Skin epidermis (tissue), 12 donors: Measurements from ENCODE around the gene KRT5.

ENCODE experiments used
- H3K27ac ChIP-seq, 21 experiments: fragments of 200-600 bp; sonication (generic) in 11 of 21; one replicate each; pipeline ENCODE4 v1.5.0; 2020; ENCODE audit warnings: mild to moderate bottlenecking in 3 of 21, inconsistent platforms in 2 of 21, moderate library complexity in 2 of 21
- H3K4me3 ChIP-seq, 7 experiments: fragments of 200-600 bp; sonication (generic) in 2 of 7; one replicate each; pipeline ENCODE4 v1.5.0; 2020; ENCODE audit warnings: inconsistent platforms in 2 of 7, mild to moderate bottlenecking in 2 of 7, moderate library complexity in 1 of 7

KRT5 gene

GRCh38 chr12:52539083-52539820, 19.1 kb upstream of the KRT5 start:
- Histone ChIP-seq H3K27ac (peak overlapping the region in 14 of 21 experiments; percentile 21 to 76 (median 54)), H3K4me3 (no peak overlapping the region)

DNA sequence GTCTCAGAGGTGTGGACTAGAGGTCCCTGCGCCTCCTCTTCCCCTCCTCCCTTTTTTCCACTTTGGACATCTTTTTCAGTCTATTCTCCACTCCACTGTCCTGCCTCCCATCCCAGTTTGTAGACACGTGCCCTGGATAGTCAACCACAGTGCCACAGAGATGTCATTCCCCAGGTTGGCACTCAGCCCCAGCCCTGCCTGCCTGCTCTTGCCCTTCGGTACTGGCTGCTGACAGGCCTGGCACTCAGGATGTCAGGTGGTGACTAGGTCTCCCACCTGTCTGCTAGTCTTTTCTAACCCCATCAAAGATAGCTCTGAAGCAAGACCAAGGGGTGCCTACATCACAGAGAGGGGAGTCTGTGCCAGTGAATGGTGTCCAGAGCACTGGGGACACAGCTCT, 16.9 kb upstream of the KRT5 start:
- H3K27ac ChIP-seq: no peak overlapping the region
- H3K4me3 ChIP-seq: no peak overlapping the region

DNA sequence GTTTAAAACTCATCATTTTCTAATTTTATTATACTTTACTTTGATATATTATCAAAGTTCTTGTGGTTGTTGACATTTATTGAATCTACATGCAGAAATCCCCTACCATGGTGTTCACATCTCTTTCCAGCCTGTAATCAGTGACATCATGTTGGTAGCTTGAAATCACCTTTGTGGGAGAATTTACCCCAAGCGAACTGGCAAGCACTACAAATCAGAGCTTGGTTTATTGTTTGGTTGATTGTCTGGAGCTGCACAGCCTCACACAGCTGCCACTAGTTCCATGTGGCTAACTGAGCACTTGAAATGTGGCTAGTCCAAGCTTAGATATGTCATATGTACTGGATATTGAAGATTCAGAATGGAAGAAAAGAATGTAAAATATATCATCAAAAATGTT, 15.4 kb upstream of the KRT5 start:
- H3K4me3 ChIP-seq: no peak overlapping the region

DNA sequence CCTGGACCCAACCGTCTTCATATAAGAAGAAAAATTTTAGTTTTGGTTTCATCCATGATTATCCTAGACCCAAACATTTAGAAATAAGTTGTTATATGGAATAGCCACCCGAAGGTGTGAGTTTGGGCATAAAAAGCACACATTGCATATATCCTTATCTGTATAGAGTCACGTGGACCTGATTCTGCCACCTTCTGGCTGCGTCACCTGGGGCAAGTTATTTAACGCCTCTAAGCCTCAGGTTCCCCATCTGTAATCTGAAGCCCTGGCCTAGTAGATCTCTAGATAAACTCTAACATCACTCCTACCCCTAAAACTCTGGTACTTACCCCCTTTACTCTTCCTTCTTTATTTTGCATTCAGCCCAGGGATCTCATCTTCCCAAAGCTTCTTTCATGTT, 14.3 kb upstream of the KRT5 start:
- H3K27ac ChIP-seq: peak overlapping the region in 1 of 21 experiments; percentile 74
- H3K4me3 ChIP-seq: no peak overlapping the region

More for the DNA sequence above, 15.4 kb upstream of the KRT5 start:
- H3K27ac ChIP-seq: no peak overlapping the region

DNA sequence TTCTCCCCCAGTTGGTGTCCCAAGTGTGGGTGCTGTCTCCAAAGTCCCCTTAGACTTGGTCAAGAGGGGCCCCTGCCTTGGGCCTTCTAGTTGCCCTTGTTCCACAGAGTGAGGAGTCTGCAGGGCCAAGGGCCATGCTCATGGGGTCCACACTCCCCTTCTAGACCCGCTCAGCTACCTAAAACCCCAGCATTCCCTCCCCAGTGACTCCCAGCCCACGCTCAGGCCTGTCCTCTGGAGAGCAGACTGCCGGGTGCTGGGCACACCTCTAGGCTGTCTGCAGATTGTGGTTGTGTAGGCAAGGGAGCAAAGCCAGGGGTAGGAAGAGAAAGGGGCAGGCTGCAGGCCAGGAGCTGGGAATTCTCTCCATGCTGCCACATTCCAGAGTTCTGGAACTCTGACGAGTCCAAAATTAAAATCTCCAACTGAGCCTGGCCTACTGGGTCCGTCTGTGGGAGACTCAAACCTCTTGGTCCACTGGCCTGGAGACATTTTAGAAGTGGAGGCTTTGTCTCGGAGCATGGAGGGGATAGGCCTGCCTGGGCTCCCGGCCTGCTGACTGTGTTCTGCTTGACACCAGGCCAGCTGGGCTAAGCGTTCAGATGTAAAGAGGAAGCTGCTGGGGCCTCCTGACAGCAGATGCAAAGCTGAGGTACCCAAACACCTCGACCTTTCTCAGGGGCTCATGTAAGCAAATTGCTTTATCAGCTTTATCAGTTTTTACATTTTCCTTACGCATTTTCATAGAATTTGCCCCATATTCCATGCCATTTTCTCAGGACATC, 13.7 kb upstream of the KRT5 start:
- Histone ChIP-seq H3K27ac (peak overlapping the region in 8 of 21 experiments; percentile 1 to 74 (median 40)), H3K4me3 (no peak overlapping the region)

GRCh38 chr12:52532636-52533035, 12.4 kb upstream of the KRT5 start:
- Histone ChIP-seq H3K4me3 (no peak overlapping the region), H3K27ac (no peak overlapping the region)

DNA sequence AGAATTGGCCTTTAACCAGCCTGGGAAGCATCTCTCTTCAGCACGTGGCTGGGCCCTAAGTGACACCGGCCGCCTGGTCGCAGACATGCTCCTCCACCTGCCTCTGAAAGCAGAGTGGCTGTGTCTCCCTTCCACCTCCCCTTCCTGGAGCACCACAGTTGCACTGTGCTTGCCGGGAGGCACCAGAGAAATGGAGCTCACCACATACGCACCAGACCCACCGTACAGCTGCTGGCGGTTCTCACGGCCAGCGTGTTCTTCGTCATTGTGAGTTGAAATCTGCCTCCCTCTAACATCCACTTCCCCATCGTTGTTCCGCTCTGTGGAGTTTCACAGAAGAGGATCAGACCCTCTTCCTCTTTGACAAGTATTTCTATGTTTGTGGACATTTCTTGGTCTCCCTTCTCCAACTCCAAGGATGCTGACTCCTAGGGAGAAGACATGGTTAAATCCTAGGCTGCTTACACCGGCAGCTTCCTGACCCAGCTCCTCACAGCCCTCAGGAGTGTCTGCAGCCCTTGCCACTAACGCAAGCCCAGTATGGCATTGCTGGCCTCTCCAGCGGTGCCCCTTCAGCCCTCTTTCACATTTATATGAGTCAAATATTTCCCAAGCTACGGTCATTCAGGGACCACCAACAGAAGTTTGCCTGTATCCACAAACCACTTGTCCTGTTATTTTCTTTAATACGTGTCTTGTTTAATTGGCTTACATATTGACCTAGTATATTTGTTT, 11.5 kb upstream of the KRT5 start:
- Histone ChIP-seq H3K4me3 (no peak overlapping the region), H3K27ac (peak overlapping the region in 1 of 21 experiments; percentile 17)

GRCh38 chr12:52530905-52531304, 10.7 kb upstream of the KRT5 start:
- H3K27ac ChIP-seq: peak overlapping the region in 1 of 21 experiments; percentile 17
- no peak overlapping the region for H3K4me3 ChIP-seq

DNA sequence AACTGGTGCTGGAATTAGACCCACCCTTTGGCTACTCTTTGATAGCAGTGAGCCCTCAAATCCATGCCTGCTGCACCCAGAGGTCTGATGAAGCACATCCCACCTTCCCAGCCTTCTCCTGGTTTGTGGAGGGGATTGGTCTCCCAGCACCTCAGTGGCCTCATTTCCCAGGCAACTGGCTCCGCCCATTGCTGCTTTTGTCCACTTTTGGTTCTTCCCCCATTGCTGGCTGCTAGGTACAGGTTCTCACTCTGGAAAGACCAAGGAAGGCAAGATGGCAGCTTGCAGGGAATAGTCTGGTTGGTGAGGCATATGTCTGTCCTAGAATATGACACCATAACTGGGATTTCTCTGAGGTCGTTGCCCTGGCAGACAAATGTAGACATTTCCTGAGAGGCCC, 10.2 kb upstream of the KRT5 start:
- Histone ChIP-seq H3K27ac (no peak overlapping the region), H3K4me3 (no peak overlapping the region)

- H3K4me3 ChIP-seq: no peak overlapping the region
- no peak overlapping the region for H3K27ac ChIP-seq
These were observed 9.7 kb upstream of the KRT5 start for GRCh38 chr12:52529846-52530245.

- H3K27ac ChIP-seq: no peak overlapping the region
These were observed 9.2 kb upstream of the KRT5 start for GRCh38 chr12:52529417-52529816.

DNA sequence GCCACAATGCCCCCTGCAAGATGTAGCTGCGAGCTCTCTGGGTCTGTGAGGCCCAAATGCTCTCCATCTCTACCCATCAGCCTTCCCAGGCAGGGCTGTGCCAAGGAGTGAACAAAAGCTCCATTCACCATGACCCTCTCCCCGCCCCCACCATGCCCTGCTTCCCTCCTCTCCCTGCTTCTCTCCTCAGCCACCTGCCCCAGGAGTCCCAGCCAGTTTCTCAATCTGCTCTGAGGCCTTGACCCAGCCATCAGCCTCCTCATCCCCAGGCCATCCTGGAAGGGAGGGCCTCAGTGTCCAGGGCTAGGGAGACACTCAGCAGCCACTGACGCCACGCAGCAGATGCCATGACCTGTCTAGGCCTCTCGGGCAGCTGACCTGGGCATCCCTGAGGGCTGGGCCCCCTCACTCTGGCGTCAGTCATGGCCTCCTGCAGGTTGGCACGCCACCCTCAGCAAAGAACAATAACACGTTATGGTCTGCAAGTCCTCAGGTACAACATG, 8.5 kb upstream of the KRT5 start:
- Histone ChIP-seq H3K4me3 (no peak overlapping the region), H3K27ac (peak overlapping the region in 1 of 21 experiments; percentile 7)

More at GRCh38 chr12:52529417-52529816, 9.2 kb upstream of the KRT5 start:
- H3K4me3 ChIP-seq: no peak overlapping the region

- Histone ChIP-seq H3K27ac (peak overlapping the region in 1 of 21 experiments; percentile 92), H3K4me3 (no peak overlapping the region)
These were observed 7.1 kb upstream of the KRT5 start for GRCh38 chr12:52527121-52527800.

DNA sequence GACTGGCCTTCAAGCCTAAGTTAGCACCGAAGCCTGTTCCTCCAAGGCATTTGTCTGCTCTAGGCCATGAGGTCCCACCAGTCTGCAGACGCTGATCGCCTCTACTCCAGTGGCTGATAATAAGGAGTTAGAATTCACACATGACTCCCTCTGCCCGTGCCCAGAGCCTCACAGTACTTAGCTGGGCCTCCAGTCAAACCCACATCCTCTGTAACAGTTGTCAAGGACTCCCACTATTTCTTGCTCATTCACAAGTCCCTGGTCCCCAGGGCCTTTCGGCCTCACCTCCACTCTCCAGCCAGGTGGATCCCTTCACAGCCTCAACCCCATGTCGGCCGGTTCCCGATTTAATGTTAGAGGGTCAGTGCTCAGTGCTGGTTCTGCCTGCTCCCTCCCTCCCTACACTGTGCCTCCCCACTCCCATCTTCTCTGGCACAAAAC, 6.3 kb upstream of the KRT5 start:
- no peak overlapping the region for H3K4me3 ChIP-seq
- peak overlapping the region in 9 of 21 experiments; percentile 3 to 92 (median 51) for H3K27ac ChIP-seq

GRCh38 chr12:52525661-52526499, 5.7 kb upstream of the KRT5 start:
- H3K27ac ChIP-seq: peak overlapping the region in 16 of 21 experiments; percentile 4 to 92 (median 62)
- peak overlapping the region in 1 of 7 experiments; percentile 0 for H3K4me3 ChIP-seq

DNA sequence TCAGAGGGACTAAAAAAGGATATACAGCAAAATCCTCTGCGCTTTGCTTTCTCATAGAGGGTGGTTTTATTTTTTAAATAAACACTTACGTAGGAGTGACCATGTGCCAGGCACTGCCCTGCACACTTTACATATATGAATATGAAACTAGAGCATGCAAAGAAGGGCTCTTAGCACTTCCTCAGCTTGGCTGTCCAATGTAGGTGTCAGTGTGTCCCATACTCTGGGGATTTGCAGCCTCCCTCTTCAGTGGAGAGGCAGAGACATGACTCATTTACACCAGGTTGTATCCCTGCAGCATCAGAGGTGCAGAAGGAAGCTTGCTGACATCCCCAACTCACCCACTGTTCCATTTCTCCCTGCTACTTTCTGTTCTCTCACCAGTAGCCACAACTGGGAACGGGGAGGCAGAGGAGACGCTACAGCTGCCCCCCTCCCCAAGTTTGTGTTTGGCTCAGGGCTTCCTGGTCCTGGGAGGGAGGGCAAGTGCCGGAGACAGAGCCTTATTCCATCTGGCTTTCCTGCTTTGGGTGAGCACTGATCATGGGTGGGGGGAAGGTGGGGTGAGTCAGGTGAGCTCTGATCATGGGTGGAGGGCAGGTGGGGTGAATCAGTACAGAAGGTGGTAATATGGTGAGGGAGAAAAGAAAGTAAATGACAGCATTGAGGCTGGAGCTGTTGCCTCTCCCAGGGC, 4.9 kb upstream of the KRT5 start:
- peak overlapping the region in 1 of 7 experiments; percentile 0 for H3K4me3 ChIP-seq
- peak overlapping the region in 17 of 21 experiments; percentile 0 to 92 (median 65) for H3K27ac ChIP-seq

DNA sequence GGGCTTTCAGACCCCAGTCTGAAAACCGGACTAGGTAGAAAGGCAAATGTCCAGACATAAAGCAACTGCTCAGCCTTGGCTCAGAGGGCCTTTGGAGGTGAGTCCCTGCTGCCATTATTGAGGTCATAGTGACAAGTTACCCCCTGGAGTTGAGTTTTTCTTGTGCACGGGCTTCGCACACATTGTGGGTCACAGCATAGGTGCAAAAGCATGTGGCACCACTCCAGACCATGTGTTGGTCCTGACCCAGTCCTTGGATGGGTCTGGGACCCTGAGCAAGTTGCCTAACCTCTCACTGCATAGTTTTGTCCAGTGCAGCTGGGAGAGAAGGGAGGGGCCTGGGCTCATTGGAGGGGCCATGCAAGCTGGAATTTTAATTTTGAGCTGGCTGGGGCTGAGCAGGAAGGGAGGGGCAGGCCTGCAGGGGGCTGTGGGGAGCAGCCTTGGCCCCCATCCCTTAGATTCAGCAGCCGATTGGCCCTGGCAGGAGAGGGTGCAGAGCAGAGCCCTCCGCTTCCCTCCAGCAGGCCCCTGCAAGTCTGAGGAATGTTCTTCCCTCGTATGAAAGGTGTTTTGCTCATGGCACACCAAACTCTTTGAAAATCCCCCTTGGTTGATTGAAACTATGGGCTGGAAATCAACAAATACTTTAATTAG, 4.2 kb upstream of the KRT5 start:
- H3K27ac ChIP-seq: peak overlapping the region in 14 of 21 experiments; percentile 0 to 92 (median 78)
- no peak overlapping the region for H3K4me3 ChIP-seq
